Small intestine (tissue), 7 donors: ENCODE data around the gene ANKRD24. TPM values are rescaled to one million over a fixed set of nuclear protein-coding genes. Genes with fewer than 3 reads are reported as not detected.
"Not testable (repeated sequence)": the region's sequence is repeated elsewhere in the genome, so short reads cannot be mapped to it uniquely, and the experiment has no call there.

Experiments used
- DNase-seq, 2 donors: peaks; one replicate each; pipeline versions ENCODE4 v3.0.0 to v3.0.0-alpha.2; 2013
- FAIRE-seq: peaks from 2 replicates; lab custom pipeline; 2012; peaks lifted over from hg19 to GRCh38; lab: Jason Lieb, UNC
- H3K27ac ChIP-seq, 3 donors: one replicate each; pipeline ENCODE4 v1.5.1; 2013; ENCODE audit warnings: low read length in 2 of 3, mild to moderate bottlenecking in 2 of 3, control low read depth in 1 of 3, inconsistent platforms in 1 of 3, low read depth in 1 of 3, moderate library complexity in 1 of 3
- H3K27me3 ChIP-seq, 3 donors: one replicate each; pipeline ENCODE4 v1.6.1; 2013; ENCODE audit warnings: low read length in 3 of 3, inconsistent platforms in 1 of 3; ENCODE audit not compliant: control insufficient read depth in 3 of 3, insufficient read depth in 3 of 3
- H3K36me3 ChIP-seq, 3 donors: one replicate each; pipeline ENCODE4 v1.6.1; 2013; ENCODE audit warnings: low read length in 3 of 3, inconsistent platforms in 1 of 3, low read depth in 1 of 3, mild to moderate bottlenecking in 1 of 3, moderate library complexity in 1 of 3; ENCODE audit not compliant: control insufficient read depth in 3 of 3, insufficient read depth in 2 of 3
- H3K4me1 ChIP-seq, 3 donors: one replicate each; pipeline ENCODE4 v1.6.1; 2013; ENCODE audit warnings: low read length in 2 of 3, inconsistent platforms in 1 of 3, low read depth in 1 of 3, mild to moderate bottlenecking in 1 of 3, moderate library complexity in 1 of 3; ENCODE audit not compliant: control insufficient read depth in 3 of 3, insufficient read depth in 2 of 3
- H3K4me3 ChIP-seq, 3 donors: one replicate each; pipeline ENCODE4 v1.5.1; 2013; ENCODE audit warnings: low read length in 3 of 3, control low read depth in 1 of 3, inconsistent platforms in 1 of 3, low read depth in 1 of 3, mild to moderate bottlenecking in 1 of 3, moderate library complexity in 1 of 3
- H3K9me3 ChIP-seq, 2 donors: one replicate each; pipeline ENCODE4 v1.6.1; 2013; ENCODE audit warnings: low read depth in 1 of 2, low read length in 1 of 2; ENCODE audit not compliant: control insufficient read depth in 2 of 2, insufficient read depth in 1 of 2
- WGBS, 3 donors: extraction: QIAGEN DNeasy Blood & Tissue Kit; methylation state at CpG; one replicate each; pipeline ENCODE4 v1.1.7; 2013; 5-methylcytosine and 5-hydroxymethylcytosine counted together
- polyA plus RNA-seq, 4 donors: library from polyadenylated mRNA; stranded (reverse) in 3 of 4; unstranded in 1 of 4; fragments of 200-250 nt in 3 of 4; fragments of 120-200 nt in 1 of 4; gene quantifications; one replicate each; pipeline versions ENCODE4 v1.2.1 to v1.2.3, GENCODE V29; 2013
- donor health status: healthy with polysubstance abuse.
- donor health status: control.
- donor health status: control.
- donor health status: Bipolar disorder and iron deficiency.
- donor health status: healthy.

The ANKRD24 gene
- polyA plus RNA-seq, 4 donors: 1.6 to 3.1 (median 2.3) TPM

DNA sequence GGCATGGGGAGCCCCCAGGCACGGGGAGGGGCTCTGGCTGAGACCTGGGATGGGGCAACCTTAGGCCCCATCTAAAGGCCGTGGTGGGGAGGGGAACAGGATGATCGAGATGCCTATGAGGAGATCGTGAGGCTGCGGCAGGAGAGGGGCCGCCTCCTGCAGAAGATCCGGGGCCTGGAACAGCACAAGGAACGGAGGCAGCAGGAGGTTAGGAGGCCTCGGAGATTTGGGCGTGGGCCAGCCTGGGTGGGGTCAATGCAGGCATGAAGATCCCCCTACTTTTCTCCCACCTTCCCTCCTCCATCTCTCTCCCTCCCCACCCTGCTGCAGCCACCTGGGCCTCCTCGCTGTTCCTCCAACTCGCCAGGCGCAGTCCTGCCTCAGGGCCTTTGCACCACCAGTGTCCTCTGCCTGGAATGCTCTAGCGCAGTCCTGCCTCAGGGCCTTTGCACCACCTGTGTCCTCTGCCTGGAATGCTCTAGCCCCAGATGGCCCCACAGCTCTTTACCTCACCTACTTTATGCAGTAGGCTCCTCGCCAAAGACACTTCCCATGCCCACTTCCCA, 27.8 kb downstream of the ANKRD24 start:
- H3K36me3 ChIP-seq: no peaks in the 10 kb centered on the region
- 77 to 89% (median 77%) methylated on average over 14 to 15 of the region's 15 CpGs for WGBS, 3 donors
- no peaks in the 10 kb centered on the region for H3K9me3 ChIP-seq
- no peak overlapping the region for H3K27ac ChIP-seq
- no peak overlapping the region for H3K4me3 ChIP-seq
- H3K4me1 ChIP-seq: no peaks in the 10 kb centered on the region
- peaks cover 0 to 4% (median 3%) of the 10 kb centered on the region in 3 donors for H3K27me3 ChIP-seq
- DNase-seq: no peak
- FAIRE-seq: no peak

DNA sequence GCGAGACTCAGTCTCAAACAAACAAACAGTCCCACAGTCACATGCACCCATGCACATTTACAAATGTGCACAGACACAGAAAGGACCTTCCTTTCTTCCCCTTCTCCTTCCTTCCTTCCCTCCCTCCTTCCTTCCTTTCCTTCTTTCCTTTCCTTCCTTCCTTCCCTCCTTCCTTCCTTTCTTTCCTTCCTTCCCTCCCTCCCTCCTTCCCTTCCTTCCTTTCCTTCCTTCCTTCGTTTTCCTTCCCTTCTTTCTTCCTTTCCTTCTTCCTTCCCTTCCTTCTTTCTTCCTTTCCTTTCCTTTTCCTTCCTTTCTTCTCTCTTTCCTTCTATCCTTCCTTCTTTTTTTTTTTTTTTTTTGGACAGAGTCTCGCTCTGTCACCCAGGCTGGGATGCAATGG, 30.6 kb downstream of the ANKRD24 start:
- DNase-seq (no peak), FAIRE-seq (no peak)
- Histone ChIP-seq H3K27me3 (peaks cover 0 to 4% (median 3%) of the 10 kb centered on the region in 3 donors), H3K36me3 (no peaks in the 10 kb centered on the region), H3K27ac (no peak overlapping the region), H3K4me3 (no peak overlapping the region), H3K4me1 (no peaks in the 10 kb centered on the region), H3K9me3 (peaks cover 0 to 5% of the 10 kb centered on the region in 2 donors)
- 68 to 74% (median 71%) methylated on average over 3 of the region's 3 CpGs for WGBS, 3 donors

DNA sequence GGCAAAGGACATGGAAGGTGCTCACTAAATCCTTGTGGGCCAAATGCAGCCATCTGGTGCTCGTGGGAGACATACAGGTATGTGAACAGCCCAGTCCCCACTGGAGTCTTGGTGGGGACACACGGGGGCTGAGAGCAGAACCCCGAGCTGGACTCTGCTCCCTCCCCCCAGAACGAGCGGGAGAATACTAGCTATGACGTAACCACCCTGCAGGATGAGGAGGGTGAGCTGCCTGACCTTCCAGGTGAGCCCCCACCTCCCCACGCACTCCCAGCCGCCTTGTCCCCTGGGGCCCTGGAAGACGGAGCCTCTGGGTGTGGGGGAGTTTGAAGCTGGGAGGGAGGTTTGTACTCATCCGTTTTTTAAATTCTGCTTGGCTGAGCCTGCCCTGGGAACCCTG, 33.3 kb downstream of the ANKRD24 start:
- peaks cover 0 to 4% (median 0%) of the 10 kb centered on the region in 3 donors for H3K27me3 ChIP-seq
- H3K4me1 ChIP-seq: no peaks in the 10 kb centered on the region
- FAIRE-seq: no peak
- no peak overlapping the region for H3K27ac ChIP-seq
- WGBS, 3 donors: 47 to 63% (median 57%) methylated on average over 10 of the region's 10 CpGs
- DNase-seq: no peak
- H3K4me3 ChIP-seq: no peak overlapping the region
- H3K36me3 ChIP-seq: no peaks in the 10 kb centered on the region
- H3K9me3 ChIP-seq: peaks cover 0 to 5% of the 10 kb centered on the region in 2 donors

DNA sequence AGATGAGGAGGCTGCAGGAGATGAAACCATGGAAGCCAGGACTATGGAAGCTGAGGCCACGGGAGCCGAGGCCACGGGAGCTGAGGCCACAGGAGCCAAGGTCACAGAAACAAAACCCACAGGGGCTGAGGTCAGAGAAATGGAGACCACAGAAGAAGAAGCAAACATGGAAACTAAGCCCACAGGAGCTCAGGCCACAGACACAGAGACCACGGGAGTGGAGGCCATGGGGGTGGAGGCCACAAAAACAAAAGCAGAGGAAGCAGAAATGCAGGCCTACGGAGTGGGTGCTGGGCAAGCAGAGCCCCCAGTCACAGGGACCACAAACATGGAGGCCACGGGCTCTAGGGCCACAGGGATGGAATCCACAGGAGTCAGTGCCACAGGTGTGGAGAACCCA, 34.4 kb downstream of the ANKRD24 start:
- H3K4me3 ChIP-seq: no peak overlapping the region
- H3K27ac ChIP-seq: no peak overlapping the region
- H3K36me3 ChIP-seq: no peaks in the 10 kb centered on the region
- peaks cover 0 to 4% (median 0%) of the 10 kb centered on the region in 3 donors for H3K27me3 ChIP-seq
- DNase-seq (no peak), FAIRE-seq (no peak)
- no peaks in the 10 kb centered on the region for H3K4me1 ChIP-seq
- 79 to 84% (median 80%) methylated on average over 6 of the region's 6 CpGs for WGBS, 3 donors
- peaks cover 0 to 5% of the 10 kb centered on the region in 2 donors for H3K9me3 ChIP-seq

DNA sequence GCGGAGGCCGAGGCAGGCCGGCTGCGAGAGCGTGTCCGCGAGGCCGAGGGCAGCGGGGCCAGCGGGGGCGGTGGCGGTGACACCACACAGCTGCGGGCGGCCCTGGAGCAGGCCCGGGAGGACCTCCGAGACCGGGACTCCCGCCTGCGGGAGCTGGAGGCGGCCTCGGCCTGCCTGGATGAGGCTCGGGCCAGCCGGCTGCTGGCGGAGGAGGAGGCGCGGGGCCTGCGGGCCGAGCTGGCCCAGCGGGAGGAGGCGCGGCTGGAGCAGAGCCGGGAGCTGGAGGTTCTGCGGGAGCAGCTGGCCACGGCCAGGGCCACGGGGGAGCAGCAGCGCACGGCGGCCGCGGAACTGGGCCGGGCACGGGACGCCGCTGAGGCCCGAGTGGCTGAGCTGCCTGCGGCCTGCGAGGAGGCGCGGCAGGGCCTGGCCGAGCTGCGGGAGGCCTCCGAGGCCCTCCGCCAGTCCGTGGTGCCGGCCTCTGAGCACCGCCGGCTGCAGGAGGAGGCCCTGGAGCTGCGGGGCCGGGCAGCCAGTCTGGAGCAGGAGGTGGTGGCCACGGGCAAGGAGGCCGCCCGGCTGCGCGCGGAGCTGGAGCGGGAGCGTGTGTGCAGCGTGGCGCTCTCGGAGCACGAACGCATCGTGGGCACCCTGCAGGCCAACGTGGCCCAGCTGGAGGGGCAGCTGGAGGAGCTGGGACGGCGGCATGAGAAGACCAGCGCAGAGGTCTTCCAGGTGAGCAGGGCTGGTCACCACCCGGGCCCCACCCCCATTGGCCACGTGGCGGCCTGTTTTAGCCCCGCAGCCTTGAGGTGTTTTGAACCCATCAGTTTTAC, 35.2 kb downstream of the ANKRD24 start:
- no peaks in the 10 kb centered on the region for H3K27me3 ChIP-seq
- no peak overlapping the region for H3K27ac ChIP-seq
- no peaks in the 10 kb centered on the region for H3K4me1 ChIP-seq
- H3K4me3 ChIP-seq: no peak overlapping the region
- H3K36me3 ChIP-seq: no peaks in the 10 kb centered on the region
- DNase-seq: no peak
- H3K9me3 ChIP-seq: peaks cover 0 to 5% of the 10 kb centered on the region in 2 donors
- 95 to 97% (median 96%) methylated on average over 65 to 81 of the region's 81 CpGs for WGBS, 3 donors
- FAIRE-seq: no peak

DNA sequence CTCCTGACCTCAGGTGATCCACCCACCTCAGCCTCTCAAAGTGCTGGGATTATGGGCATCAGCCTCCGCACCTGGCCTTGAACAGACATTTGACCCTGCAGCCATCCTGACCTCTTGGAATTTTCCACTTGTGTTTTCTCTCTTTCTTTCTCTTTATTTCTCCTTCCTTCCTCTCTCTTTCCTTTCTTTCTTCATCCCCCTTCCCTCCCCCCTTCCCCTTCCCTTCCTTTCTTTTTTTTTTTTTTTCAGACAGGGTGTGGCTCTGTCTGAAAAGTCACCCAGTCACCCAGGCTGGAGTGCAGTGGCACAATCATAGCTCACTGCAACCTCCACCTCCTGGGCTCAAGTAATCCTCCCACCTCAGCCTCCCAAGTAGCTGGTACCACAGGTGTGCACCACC, 36.0 kb downstream of the ANKRD24 start:
- WGBS, 3 donors: 86 to 100% (median 92%) methylated on average over 1 of the region's 1 CpG
- not testable (repeated sequence) for FAIRE-seq

DNA sequence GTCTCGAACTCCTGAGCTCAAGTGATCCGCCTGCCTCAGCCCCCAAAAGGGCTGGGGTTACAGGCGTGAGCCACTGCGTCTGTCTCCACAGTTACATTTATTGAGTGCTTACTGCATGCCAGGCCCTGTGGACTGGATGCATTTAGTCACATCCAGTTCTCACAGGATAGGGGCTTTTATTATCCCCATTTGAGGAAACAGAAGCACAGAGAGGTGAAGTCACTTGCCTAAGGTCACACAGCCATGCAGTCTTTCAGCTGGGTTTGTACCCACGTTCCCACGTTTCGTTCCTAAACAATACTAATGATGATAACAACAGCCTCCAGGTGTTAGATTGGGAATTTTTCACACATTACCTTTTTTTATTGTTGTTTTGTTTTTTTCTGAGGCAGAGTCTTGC, 37.7 kb downstream of the ANKRD24 start:
- FAIRE-seq: no peak
- Histone ChIP-seq H3K27me3 (no peaks in the 10 kb centered on the region), H3K36me3 (no peaks in the 10 kb centered on the region), H3K4me3 (no peak overlapping the region), H3K27ac (no peak overlapping the region), H3K9me3 (peaks cover 0 to 5% of the 10 kb centered on the region in 2 donors), H3K4me1 (no peaks in the 10 kb centered on the region)
- 86 to 91% (median 91%) methylated on average over 7 of the region's 7 CpGs for WGBS, 3 donors
- DNase-seq: no peak

More for the DNA sequence above, 36.0 kb downstream of the ANKRD24 start:
- DNase-seq, H3K4me1 ChIP-seq, H3K36me3 ChIP-seq, H3K4me3 ChIP-seq, H3K27me3 ChIP-seq, H3K27ac ChIP-seq, H3K9me3 ChIP-seq: not testable (repeated sequence)

DNA sequence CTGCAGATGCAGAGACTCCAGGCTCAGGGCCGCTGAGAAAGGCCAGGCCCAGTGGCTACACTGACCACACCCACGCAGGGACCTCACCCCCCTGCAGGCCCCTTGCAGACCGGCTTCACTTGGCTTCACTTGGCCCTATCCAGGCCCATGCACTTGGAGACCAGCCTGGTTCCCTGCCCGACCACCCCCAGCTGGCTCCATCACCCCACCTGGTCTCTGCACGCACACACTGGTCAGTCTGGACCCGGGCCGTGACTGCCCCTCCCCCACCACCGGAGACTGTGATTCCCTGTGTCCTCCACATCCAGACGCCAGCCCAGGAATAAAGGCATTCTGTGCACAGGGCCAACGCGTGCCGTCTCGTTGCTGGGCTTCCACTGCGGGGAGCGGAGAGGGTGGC, 42.0 kb downstream of the ANKRD24 start:
- FAIRE-seq (no peak), DNase-seq (no peak)
- Histone ChIP-seq H3K4me1 (peaks cover 0 to 9% (median 0%) of the 10 kb centered on the region in 3 donors), H3K9me3 (no peaks in the 10 kb centered on the region), H3K27ac (no peak overlapping the region), H3K27me3 (peaks cover 0 to 9% (median 0%) of the 10 kb centered on the region in 3 donors), H3K36me3 (no peaks in the 10 kb centered on the region), H3K4me3 (no peak overlapping the region)
- WGBS, 3 donors: 69 to 82% (median 80%) methylated on average over 15 of the region's 15 CpGs
